Ascending aorta (tissue), 2 donors: ENCODE data around the gene IL1A. TPM values are rescaled to one million over a fixed set of nuclear protein-coding genes. Genes with fewer than 3 reads are reported as not detected.

Experiments used
- DNase-seq, 2 donors: peaks; one replicate each; pipeline ENCODE4 v3.0.0-alpha.2; 2019; ENCODE audit warnings: low spot score in 2 of 2
- H3K27ac ChIP-seq, 2 donors: fragments of 200-600 bp; sonication (generic); one replicate each; pipeline ENCODE4 v1.5.1; 2016 to 2017; ENCODE audit warnings: mild to moderate bottlenecking in 1 of 2
- H3K27me3 ChIP-seq: fragments of 200-600 bp; sonication (generic); one replicate; pipeline ENCODE4 v1.5.1; 2017
- H3K36me3 ChIP-seq, 2 donors: fragments of 200-600 bp; sonication (generic); one replicate each; pipeline ENCODE4 v1.5.1; 2016
- H3K4me1 ChIP-seq, 2 donors: fragments of 200-600 bp; sonication (generic); one replicate each; pipeline ENCODE4 v1.5.1; 2016 to 2017; ENCODE audit warnings: mild to moderate bottlenecking in 1 of 2
- H3K4me3 ChIP-seq, 2 donors: fragments of 200-600 bp; sonication (generic); one replicate each; pipeline ENCODE4 v1.5.1; 2016 to 2017; ENCODE audit warnings: mild to moderate bottlenecking in 1 of 2
- H3K9me3 ChIP-seq, 2 donors: fragments of 200-600 bp; sonication (generic); one replicate each; pipeline ENCODE4 v1.5.1; 2016
- intact Hi-C: fragments of 100-400 bp; cut with DNase I; formaldehyde crosslinking; loops from one replicate; pipeline ENCODE4 v1.15.1; 2023
- total RNA-seq: library from RNA; depleted of rRNA; stranded (reverse); fragments of >200 nt; gene quantifications from one replicate; pipeline ENCODE4 v1.1.0, GENCODE V29; 2016
- TF ChIP-seq, protein P1 (sequence below), 3 experiments: fragments of 200-600 bp in 2 of 3; fragments of 450-650 bp in 1 of 3; sonication (generic) in 2 of 3; IDR thresholded peaks; one replicate each; pipeline ENCODE4 v1.5.1; 2016 to 2019; ENCODE audit warnings: antibody characterized with exemption in 3 of 3, mild to moderate bottlenecking in 1 of 3, moderate library complexity in 1 of 3

Gene IL1A
- total RNA-seq, 1 donor from 2014 or later, result not detected

DNA sequence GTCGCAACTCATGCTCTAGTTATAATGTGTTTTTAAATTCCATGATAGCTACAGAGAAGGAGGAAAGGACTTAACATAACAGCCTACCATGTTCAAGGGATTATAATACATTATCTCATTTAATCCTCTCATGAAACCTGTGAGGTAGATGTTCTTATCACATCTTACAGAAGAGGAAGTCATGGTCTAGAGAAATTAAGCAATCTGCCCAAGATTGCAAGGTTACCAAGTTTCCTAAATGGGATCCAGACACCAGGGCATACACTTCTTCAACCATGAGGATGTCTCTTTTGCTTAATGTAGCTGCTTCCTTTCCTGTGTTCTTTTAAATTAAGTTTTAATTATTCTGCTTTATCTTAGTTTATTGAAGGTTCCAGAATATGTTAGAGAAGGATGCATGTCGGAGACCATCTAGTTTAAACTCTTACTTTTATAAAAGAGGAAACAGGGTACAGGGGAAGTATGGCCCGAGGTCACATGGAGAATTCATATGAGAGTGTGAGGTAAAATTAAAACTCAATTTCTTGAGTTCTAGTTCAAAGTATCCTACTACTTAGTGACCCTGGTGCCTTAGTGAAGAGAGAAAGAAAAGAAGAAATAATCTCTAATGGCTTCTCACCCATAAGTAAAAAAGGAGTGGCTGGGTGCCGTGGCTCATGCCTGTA, 3.6 kb upstream of the IL1A start:
- TF ChIP-seq, protein P1, sequence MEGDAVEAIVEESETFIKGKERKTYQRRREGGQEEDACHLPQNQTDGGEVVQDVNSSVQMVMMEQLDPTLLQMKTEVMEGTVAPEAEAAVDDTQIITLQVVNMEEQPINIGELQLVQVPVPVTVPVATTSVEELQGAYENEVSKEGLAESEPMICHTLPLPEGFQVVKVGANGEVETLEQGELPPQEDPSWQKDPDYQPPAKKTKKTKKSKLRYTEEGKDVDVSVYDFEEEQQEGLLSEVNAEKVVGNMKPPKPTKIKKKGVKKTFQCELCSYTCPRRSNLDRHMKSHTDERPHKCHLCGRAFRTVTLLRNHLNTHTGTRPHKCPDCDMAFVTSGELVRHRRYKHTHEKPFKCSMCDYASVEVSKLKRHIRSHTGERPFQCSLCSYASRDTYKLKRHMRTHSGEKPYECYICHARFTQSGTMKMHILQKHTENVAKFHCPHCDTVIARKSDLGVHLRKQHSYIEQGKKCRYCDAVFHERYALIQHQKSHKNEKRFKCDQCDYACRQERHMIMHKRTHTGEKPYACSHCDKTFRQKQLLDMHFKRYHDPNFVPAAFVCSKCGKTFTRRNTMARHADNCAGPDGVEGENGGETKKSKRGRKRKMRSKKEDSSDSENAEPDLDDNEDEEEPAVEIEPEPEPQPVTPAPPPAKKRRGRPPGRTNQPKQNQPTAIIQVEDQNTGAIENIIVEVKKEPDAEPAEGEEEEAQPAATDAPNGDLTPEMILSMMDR (IDR thresholded peaks at IDR 0.05), result no peak
- Histone ChIP-seq H3K27me3 (no peaks in the 10 kb centered on the region), H3K9me3 (no peaks in the 10 kb centered on the region), H3K4me3 (no peak overlapping the region), H3K36me3 (no peaks in the 10 kb centered on the region), H3K4me1 (no peaks in the 10 kb centered on the region), H3K27ac (no peak overlapping the region)
- no peak for DNase-seq
- intact Hi-C loops, result no loop called here

DNA sequence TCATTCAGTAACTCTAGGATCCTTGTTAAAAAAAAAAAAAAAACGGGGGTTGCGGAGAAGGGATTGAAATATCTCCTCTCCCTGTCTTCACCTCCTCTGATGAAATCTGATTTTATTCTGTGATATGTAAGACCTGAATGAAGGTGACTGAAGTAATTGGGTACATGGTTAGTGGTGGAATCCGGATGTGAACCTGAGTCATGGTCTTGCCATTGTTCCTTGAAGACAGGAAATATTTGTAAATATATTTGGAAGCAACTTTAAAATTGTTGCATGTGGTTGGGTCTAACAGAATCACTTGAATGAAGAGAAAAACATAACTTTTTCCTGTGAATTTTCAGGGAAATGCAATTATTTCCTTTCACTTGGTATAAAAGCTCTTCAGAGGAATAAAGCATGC, 3.0 kb upstream of the IL1A start:
- Histone ChIP-seq H3K4me3 (no peak overlapping the region), H3K27me3 (no peaks in the 10 kb centered on the region), H3K9me3 (no peaks in the 10 kb centered on the region), H3K4me1 (no peaks in the 10 kb centered on the region), H3K27ac (no peak overlapping the region), H3K36me3 (no peaks in the 10 kb centered on the region)
- DNase-seq, result no peak
- intact Hi-C loops, result no loop called here
- TF ChIP-seq, protein P1 (IDR thresholded peaks at IDR 0.05), result no peak

DNA sequence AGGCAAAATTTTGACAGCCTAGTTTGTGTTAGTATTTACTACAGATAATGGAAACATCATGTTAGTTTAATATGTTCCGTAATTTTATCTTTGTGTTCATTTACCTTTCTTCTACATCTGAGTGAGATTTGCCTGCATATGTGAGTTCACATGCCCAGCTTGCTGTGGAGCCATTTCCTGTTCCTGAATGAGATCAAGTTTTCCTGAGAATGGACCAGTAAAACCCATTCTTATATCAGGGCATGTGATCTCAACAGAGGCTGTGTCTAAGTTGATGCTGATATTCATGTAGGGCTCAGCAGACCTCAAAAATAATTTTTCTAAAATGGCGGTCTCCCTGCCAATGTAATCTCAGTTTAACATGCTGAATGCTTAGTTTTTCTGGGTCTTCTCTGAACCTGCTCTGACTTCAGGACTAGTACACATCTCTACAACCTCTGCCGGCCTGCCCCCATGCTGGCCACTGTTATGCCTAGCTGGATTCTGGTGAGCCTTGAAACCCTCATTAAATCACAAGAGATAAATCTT, 1.0 kb downstream of the IL1A start:
- Histone ChIP-seq H3K27ac (no peak overlapping the region), H3K9me3 (no peaks in the 10 kb centered on the region), H3K27me3 (no peaks in the 10 kb centered on the region), H3K36me3 (no peaks in the 10 kb centered on the region), H3K4me1 (no peaks in the 10 kb centered on the region), H3K4me3 (no peak overlapping the region)
- no peak for DNase-seq
- intact Hi-C loops, result no loop called here
- TF ChIP-seq, protein P1 (IDR thresholded peaks at IDR 0.05), result no peak

DNA sequence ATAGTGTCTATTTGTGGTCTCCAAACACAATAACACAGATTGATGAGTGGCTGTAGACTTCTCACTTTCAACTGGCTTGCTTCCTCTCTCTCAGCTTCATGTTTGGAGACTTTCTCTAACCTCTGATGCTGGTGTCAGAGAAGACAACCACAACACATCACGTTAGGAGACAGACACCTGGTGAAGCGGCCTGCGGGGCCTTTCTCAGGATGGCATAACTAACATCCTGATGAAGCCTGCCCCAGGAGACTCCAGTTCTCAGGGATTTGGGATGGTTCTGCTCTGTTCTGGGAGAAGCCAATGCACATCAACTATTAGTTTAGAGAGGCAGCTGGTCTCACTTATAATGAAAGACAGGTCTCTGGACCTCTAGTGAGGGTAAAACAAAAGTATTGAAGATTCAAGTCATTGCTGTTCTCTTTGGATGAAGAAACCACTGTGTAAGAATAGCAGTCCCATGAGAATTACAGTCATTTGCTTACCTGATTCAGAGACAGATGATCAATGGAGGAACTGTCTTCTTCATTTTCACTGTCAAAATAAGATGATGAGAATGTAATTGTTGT, 2.0 kb downstream of the IL1A start:
- no peaks in the 10 kb centered on the region for H3K9me3 ChIP-seq
- H3K4me3 ChIP-seq, result no peak overlapping the region
- H3K27ac ChIP-seq, result no peak overlapping the region
- intact Hi-C loops, result no loop called here
- H3K36me3 ChIP-seq, result no peaks in the 10 kb centered on the region
- H3K27me3 ChIP-seq, result no peaks in the 10 kb centered on the region
- no peak for DNase-seq
- no peaks in the 10 kb centered on the region for H3K4me1 ChIP-seq
- TF ChIP-seq, protein P1 (IDR thresholded peaks at IDR 0.05), result no peak

DNA sequence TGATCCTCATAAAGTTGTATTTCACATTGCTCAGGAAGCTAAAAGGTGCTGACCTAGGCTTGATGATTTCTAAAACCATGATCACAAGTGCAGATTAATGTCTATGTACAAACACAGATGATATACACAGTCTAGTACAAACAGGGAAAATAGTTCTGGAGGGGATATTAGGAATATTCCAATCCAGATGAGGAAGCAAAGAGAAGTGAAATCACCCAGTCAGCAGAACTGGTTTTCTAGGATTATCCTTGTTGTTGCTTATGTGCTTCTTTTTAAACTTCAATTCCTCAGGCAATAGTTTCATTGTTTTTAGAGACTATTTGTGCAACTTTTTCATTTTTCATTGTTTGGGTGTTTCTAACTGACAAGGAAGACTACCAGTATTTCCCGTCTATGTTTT, 4.7 kb downstream of the IL1A start:
- intact Hi-C loops, result no loop called here
- no peak for DNase-seq

More for the DNA sequence above, 4.7 kb downstream of the IL1A start:
- Histone ChIP-seq H3K36me3 (no peaks in the 10 kb centered on the region), H3K4me1 (no peaks in the 10 kb centered on the region), H3K27ac (no peak overlapping the region), H3K4me3 (no peak overlapping the region), H3K27me3 (no peaks in the 10 kb centered on the region), H3K9me3 (no peaks in the 10 kb centered on the region)
- TF ChIP-seq, protein P1 (IDR thresholded peaks at IDR 0.05), result no peak
